Panc1 (cell line): ENCODE results near the gene DCTD. TPM values are rescaled to one million over a fixed set of nuclear protein-coding genes. Genes with fewer than 3 reads are reported as not detected.

Experiments used
- ATAC-seq: fragments of 200-7000 bp; cut with Tn5 transposase; 2 replicates; pipeline ENCODE4 v1.9.1; 2020; ENCODE audit warnings: mild to moderate bottlenecking, moderate library complexity
- BruUV-seq: library from RNA; stranded (reverse); fragments of 400-500 nt; replicated peaks from 2 replicates; lab custom pipeline; 2021; lab: Mats Ljungman, UMichigan
- CTCF ChIA-PET: fragments of 300-600 bp; sonication (Branson Sonifier 250); formaldehyde crosslinking; loops from one replicate; lab custom pipeline; 2022; ENCODE audit warnings: antibody characterized with exemption; lab: Charles Lee
- POLR2A ChIA-PET: fragments of 300-600 bp; sonication (Branson Sonifier 250); formaldehyde crosslinking; loops from one replicate; lab custom pipeline; 2022; ENCODE audit warnings: antibody characterized with exemption; lab: Charles Lee
- DNase-seq: peaks from one replicate; pipeline ENCODE4 v3.0.0-alpha.2; 2010; ENCODE audit warnings: low read depth, low spot score
- H3K27ac ChIP-seq: 2 replicates; pipeline ENCODE4 v1.5.1; 2011; ENCODE audit warnings: mild to moderate bottlenecking, low read length, inconsistent platforms
- H3K27me3 ChIP-seq: fragments of 200-500 bp; sonication (Bioruptor generic); 2 replicates; pipeline ENCODE4 v1.6.0; 2014; ENCODE audit warnings: low read length, inconsistent platforms; ENCODE audit not compliant: control insufficient read depth, insufficient read depth
- H3K36me3 ChIP-seq: fragments of 200-500 bp; sonication (Bioruptor generic); 2 replicates; pipeline ENCODE4 v1.5.1; 2014; ENCODE audit warnings: inconsistent platforms, mild to moderate bottlenecking, low read length, moderate library complexity; ENCODE audit not compliant: control insufficient read depth, insufficient read depth
- H3K4me1 ChIP-seq: 2 replicates; pipeline ENCODE4 v1.5.1; 2011; ENCODE audit warnings: inconsistent platforms, mild to moderate bottlenecking, low read length, moderate library complexity; ENCODE audit not compliant: control insufficient read depth, insufficient read depth
- H3K4me3 ChIP-seq, 2 experiments: 2 replicates each; pipeline ENCODE4 v1.5.1; 2011 to 2012; ENCODE audit warnings: low read depth in 2 of 2, low read length in 2 of 2, mild to moderate bottlenecking in 2 of 2, inconsistent platforms in 1 of 2, moderate library complexity in 1 of 2
- H3K9me3 ChIP-seq: fragments of 200-500 bp; sonication (Bioruptor generic); 2 replicates; pipeline ENCODE4 v1.5.1; 2014; ENCODE audit warnings: low read depth, mild to moderate bottlenecking, inconsistent platforms, low read length, moderate library complexity; ENCODE audit not compliant: control insufficient read depth, insufficient read depth
- CTCF ChIP-seq: fragments of 450-650 bp; IDR thresholded peaks from 2 replicates; pipeline ENCODE4 v1.5.1; 2017; ENCODE audit warnings: mild to moderate bottlenecking
- POLR2AphosphoS5 ChIP-seq: IDR thresholded peaks from 2 replicates; pipeline ENCODE4 v1.6.1; 2012; ENCODE audit warnings: mild to moderate bottlenecking, low read depth, low read length, moderate library complexity
- REST ChIP-seq, 2 experiments: IDR thresholded peaks; 2 replicates each; pipeline ENCODE4 v1.6.1; 2011 to 2012; ENCODE audit warnings: low read depth in 2 of 2, control low read depth in 1 of 2, low read length in 1 of 2, mild to moderate bottlenecking in 1 of 2, moderate library complexity in 1 of 2; ENCODE audit not compliant: insufficient read depth in 1 of 2
- SIN3A ChIP-seq: IDR thresholded peaks from 2 replicates; pipeline ENCODE4 v1.6.1; 2012; ENCODE audit warnings: low read depth, mild to moderate bottlenecking, low read length, moderate library complexity, borderline replicate concordance; ENCODE audit not compliant: insufficient read depth
- TCF7L2 ChIP-seq: IDR thresholded peaks from 2 replicates; pipeline ENCODE4 v1.6.1; 2011; ENCODE audit warnings: mild to moderate bottlenecking, low read depth, low read length, inconsistent platforms
- in situ Hi-C: cut with HindIII; loops from 2 replicates; pipeline ENCODE4 v1.10.0; 2016; ENCODE audit warnings: low sequenced_read_pairs, low pct_unique_long_range_greater_than_20kb
- intact Hi-C: fragments of 100-400 bp; cut with micrococcal nuclease; formaldehyde crosslinking; loops from one replicate; pipeline ENCODE4 v1.10.0; 2022; ENCODE audit not compliant: unreplicated experiment
- total RNA-seq: library from RNA; stranded (reverse); gene quantifications from one replicate; pipeline ENCODE4 v1.2.1, GENCODE V29; 2021; ENCODE audit not compliant: unreplicated experiment

Gene DCTD
- total RNA-seq, 1 experiment from 2014 or later = 77.0 TPM

- Histone ChIP-seq H3K9me3 (peaks cover 5% of the 10 kb centered on the region; the same call in 1 of the 2 replicates), H3K4me1 (no peaks in the 10 kb centered on the region), H3K27ac (no peak overlapping the region), H3K27me3 (no peaks in the 10 kb centered on the region), H3K4me3 (no peak overlapping the region), H3K36me3 (no peaks in the 10 kb centered on the region)
- DNase-seq (no peak), ATAC-seq (no peak)
- BruUV-seq = no TSS peak
- CTCF ChIA-PET = no interaction called here
- TF ChIP-seq REST (IDR thresholded peaks at IDR 0.05; ENCODE audit: insufficient read depth in 1 of 2, low read depth in 2 of 2, low read length in 1 of 2) (no peak), TCF7L2 (no peak), POLR2AphosphoS5 (no peak), SIN3A (no peak), CTCF (no peak)
- POLR2A ChIA-PET = no interaction called here
- in situ Hi-C loops (no loop called here), intact Hi-C loops (no loop called here)
Measured at GRCh38 chr4:182883351-182883750, 33.8 kb downstream of the DCTD start.

- no peaks in the 10 kb centered on the region for H3K36me3 ChIP-seq
- ChIA-PET CTCF (no interaction called here), POLR2A (no interaction called here)
- H3K27ac ChIP-seq = no peak overlapping the region
- peaks cover 5% of the 10 kb centered on the region; the same call in 1 of the 2 replicates for H3K9me3 ChIP-seq
- no TSS peak for BruUV-seq
- in situ Hi-C loops (no loop called here), intact Hi-C loops (no loop called here)
- H3K4me1 ChIP-seq = no peaks in the 10 kb centered on the region
- H3K4me3 ChIP-seq = no peak overlapping the region
- no peaks in the 10 kb centered on the region for H3K27me3 ChIP-seq
- TF ChIP-seq REST (IDR thresholded peaks at IDR 0.05; ENCODE audit: insufficient read depth in 1 of 2, low read depth in 2 of 2, low read length in 1 of 2) (no peak), SIN3A (no peak), TCF7L2 (no peak)
- no peak for DNase-seq
- no peak for ATAC-seq
Measured at GRCh38 chr4:182881914-182882313, 35.3 kb downstream of the DCTD start.
